Adrenal gland (tissue), 5 donors: ENCODE results near the gene MYO10.

Experiments used
- CTCF ChIP-seq, 6 experiments: fragments of 450-650 bp in 4 of 6; fragments of 200-600 bp in 2 of 6; sonication (generic) in 1 of 6; IDR thresholded peaks; 1 replicate in 5 of 6; 2 replicates in 1 of 6; pipeline versions ENCODE4 v1.5.1 to v1.8.0; 2016 to 2021; ENCODE audit warnings: antibody characterized with exemption in 6 of 6, mild to moderate bottlenecking in 2 of 6, moderate library complexity in 1 of 6
- POLR2A ChIP-seq, 2 donors: fragments of 450-650 bp; IDR thresholded peaks; one replicate each; pipeline ENCODE4 v1.6.1; 2017; ENCODE audit warnings: antibody characterized with exemption in 2 of 2, mild to moderate bottlenecking in 2 of 2, moderate library complexity in 1 of 2
- donor health status: DM: no; HTN: no; CAD: no.

DNA sequence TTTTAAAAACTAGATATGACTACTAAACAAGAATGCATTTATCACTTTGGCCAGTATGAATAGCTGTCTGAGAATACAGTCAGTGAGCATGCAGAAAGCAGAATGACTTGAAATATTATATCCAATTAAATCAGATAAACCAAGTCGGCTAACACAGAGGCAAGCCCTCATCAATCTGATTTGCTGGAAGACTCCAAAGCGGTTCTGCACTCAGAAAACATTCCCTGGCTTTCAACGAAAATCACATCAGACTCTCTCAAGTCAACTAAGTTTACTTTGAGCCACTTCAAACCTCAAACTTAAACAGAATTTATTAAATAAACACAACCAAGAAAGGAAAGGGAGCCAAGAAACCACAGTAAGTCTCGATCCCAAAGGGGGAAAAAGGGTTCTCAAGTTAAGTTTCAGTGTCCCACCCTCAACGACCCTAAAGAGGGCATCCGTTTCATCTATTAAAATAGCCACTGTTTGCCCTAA, 1.4 kb downstream of the MYO10 start:
- TF ChIP-seq CTCF (IDR thresholded peaks at IDR 0.05), result no peak
- no peak for TF ChIP-seq POLR2A (IDR thresholded peaks at IDR 0.05)
